Myocyte (in vitro differentiated cells): ENCODE data around the gene YBEY. TPM values are rescaled to one million over a fixed set of nuclear protein-coding genes. Genes with fewer than 3 reads are reported as not detected.

ENCODE experiments used
- DNase-seq: peaks from one replicate; pipeline ENCODE4 v3.0.0-alpha.2; 2012; ENCODE audit warnings: low read depth
- total RNA-seq: library from RNA; depleted of rRNA; stranded (reverse); fragments of >200 nt; gene quantifications from 2 replicates; pipeline ENCODE4 v1.2.3, GENCODE V29; 2014

The YBEY gene
- total RNA-seq, 1 donor from 2014 or later: 31.5 TPM

DNA sequence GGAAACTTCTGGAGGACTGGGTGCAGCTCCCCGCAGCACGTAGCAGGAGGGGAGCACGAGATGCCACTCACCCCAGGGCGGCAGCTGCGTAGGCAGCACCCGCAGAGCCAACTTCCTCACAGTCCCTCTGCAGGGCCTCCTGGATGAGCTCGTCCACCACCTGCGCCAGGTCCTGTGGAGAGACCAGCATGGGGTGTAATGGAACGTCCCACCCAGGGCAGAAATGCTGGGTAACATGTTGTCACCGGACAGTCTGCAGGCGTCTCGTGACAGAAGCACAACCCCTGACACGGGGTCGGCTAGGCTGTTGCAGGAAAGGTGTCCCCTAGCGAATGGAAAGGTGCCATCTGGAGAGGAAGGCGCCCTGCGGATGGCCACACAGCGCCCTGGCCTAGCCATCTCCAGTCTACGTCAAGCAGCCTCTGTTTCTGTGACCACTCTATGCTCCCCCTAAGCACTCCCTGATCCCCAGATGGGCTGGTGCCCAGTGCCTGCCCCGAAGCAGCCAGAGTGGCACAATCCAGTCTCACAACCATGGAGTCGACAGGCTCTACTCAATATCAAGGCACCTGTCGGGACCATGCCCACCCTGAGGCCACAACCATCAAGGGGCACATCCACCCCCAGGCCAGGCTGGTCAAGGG is 22.0 kb upstream of the YBEY start:
- DNase-seq: no peak

DNA sequence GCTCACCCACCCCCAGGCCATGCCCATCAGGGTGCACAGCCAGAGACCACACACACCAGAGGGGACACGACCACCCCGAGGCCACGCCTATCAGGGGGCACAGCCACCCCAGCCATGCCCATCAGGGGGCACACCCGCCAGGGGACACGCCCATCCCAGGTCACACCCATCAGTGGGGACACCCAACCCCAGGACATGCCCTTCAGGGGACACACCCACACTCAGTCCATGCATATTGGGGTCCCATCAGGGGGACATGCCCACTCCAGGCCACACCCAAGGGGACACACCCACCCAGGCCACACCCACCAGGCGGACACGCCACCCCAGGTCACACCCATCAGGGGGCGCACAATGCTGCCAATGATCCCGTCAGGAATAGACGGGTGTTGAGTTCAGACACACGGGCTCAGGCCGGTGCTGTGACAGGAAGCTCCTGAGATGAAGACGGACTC is 21.4 kb upstream of the YBEY start:
- no peak for DNase-seq

DNA sequence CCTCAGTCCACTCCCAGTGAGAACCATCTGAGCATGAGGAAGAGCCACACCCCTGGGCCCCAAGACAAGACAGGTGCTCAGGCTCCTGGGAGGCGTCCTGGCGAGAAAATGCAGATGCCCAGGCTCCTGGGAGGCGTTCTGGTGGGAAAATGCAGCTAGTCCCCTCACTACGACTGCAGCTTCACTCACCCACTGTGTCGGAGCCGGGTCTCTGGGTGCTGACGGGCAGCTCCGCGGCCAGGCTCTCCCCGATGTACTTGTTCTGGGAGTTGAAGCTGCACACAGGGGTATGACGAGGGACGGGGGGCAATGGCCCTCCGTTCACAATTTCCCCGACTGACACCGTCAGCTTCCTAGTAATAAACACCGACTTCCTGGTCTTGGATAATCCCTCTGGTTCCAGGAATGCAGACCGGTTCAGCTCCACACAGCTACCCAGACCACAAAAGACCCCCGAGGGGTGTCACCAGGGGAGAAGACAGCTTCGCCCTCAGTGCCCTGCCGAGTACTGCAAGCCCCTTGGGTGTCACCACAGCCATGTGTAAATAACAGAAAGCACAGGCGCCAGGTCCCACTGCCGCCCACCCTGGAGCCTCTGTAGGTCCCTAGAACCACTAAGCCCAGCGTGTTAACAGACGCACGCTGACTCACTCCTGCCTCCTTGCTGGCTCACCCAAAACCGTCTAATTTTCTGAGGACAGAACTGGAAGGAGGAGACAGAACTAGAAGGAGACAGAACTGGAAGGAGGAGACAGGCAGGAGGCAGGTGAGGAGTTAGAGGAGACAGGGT is 20.2 kb upstream of the YBEY start:
- no peak for DNase-seq

DNA sequence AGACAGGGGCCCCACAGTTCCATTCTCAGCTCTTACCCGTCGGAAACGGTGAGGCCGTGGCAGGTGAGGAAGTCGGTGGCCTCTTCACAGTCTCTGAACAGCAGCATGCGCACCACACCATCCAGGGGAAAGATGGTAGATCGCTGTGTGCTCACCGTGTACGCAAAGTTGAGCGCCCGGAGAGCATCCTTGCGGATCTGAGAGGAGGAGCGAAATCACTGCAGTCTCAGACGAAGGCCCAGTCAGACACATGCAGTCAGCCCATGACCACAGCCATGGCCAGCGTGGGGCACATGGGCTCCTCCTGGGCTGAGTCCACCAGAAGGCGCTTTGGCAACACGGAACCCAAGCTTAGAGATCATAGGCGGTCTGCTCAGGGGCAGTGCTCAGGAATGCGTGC is 19.2 kb upstream of the YBEY start:
- DNase-seq: no peak

DNA sequence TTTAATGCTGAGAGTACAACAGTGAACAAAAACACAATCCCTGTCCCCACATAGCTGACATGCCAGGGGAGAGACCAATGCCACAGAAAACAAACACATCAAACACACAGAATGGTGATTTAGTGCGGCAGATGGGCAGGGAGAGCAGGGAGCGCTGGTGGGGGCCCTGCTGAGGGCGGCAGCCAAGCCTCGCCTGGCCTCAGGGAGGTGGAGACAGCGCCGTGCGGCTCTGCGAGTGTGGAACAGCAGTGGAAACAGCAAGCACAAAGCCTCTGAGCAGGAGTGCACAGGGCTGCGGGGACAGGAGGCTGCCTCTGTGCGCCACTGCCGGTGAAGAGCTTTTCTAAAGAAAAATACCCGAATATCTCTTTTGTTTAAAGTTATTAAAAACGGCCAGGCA is 17.8 kb upstream of the YBEY start:
- DNase-seq: no peak

DNA sequence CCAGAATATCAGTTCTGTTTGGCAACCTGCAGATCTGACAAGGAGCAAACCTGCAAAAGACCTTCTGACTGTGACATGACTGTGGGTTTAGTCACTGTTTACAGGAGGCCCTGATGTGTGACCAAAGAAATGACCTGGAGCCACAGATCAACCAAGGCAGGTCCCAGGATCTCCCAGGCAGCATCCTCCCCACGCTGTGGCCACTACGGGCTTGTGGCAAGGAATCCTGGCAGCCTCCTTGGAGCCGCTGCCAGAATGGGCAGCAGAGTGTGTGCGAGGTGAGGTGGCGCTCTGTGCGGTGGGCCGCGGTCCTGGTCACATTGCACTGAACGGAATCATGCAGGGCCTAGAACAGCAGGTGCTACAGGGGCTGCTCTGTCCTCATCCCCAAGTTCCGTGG is 16.7 kb upstream of the YBEY start:
- peak; percentile 11 for DNase-seq

DNA sequence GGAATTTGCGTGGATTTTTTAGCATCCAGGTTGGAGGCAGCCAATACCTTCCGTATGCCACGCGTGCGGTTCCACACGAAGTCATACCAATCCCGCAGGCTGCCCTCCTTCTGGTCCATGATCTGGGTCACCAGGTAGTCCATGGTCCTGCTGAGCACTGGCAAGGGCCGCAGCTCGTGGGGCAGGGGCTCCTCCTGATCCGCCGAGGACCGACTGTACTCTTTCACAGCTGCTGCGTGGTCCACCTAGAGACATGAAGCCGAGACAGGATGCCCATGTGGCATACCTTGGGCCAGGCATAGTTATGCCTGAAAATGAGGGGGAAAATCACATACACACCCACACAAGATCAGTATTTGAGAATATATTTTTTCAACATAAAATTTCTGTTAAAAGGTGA is 12.8 kb upstream of the YBEY start:
- DNase-seq: no peak

DNA sequence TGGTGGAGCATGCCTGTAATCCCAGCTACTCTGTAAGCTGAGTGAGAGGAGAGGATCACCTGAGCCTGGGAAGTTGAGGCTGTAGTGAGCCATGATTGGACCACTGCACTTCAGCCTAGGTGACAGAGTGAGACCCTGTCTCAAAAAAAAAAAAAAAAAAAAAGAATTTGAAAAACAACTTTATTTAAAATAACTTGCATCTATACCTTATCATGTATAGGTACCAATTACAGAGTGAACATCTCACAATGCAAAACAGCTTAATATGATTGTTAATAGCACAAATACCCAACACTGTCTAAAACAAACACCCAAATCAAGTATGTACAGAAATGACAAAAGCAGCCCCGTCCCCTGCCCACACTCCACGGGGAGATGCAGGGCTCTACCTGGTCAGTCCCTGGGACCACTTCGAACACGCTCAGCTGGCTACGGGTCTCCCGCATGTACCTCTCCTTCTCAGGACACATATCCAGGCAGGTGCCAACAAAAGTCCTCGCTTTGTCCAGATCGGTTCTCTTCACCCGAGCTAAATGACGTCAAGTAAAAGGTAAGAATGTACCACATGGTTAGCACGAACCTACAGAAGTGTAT is 11.2 kb upstream of the YBEY start:
- DNase-seq: no peak

DNA sequence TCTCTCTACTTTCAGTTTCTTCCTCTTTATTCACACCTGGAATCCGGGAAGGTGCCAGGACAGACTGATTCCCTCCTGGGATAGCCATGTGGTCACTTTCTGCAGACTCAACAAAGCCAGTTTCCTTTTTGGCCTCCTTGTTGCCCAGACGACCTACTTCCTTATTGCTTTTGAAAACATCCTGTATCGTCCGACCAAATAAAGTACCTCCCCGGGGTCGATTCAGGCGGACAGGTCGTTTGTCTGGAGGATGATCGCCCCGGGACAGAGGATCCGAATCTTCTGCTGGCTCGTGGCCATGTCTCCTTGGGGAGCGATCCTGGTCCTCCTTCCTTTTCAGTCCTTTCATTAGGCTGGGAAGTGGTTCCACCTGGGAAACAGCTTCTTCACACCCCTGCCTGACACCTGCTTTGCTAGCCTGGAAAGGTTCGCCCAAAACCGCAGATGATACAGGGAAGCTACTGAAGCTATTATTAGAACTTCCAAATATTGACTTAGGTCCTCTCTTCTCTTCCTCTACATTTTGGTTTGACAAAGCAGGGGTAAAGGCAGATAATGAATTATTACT is 2.0 kb upstream of the YBEY start:
- DNase-seq: no peak

DNA sequence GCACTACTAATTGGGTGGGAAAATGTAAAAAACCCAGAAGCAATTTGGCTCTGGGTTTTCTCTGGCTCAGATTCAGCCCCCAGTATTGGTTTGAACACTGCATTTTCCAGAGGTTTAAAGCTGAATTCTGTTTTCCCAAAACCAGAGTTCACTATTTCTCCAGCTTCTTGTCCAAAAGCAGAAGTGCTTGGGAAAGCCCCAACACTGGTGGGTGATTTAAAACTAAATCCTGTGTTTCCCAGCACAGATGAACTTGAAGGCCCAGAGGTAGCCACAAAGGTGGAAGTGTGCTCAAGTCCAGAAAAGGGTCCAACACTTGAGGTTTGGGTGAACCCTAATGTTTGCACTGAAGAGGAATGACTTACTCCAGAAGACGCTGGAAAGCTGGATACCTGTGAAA is 1.4 kb upstream of the YBEY start:
- no peak for DNase-seq

DNA sequence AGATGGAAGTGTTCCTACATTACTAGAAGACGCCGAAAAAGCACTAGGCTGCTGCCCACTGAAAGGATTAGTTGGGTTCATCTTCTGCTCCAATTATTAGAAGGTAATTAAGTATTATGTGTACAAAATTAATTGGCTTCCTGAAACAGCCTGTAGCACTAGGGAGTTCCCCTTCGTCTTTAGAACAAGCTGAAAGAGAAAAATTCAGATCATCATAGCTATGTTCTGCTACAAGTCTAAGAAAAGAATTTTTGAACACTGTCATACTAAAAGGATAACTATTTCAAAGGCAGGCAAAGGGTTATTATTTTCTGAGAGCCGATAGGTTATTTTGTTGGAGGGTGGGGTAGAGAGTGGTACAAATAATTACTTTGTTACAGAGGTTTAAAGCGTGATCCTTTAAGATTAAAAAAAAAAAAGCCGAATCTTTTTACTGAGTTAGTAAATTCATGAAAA is 908 bp upstream of the YBEY start, which contains the start of gene MCM3AP:
Gene MCM3AP, minus strand, starts transcription at position 406 of the 456 bp plus-strand sequence. Its CDS starts 325 bp downstream, at position 81.
- no peak for DNase-seq

DNA sequence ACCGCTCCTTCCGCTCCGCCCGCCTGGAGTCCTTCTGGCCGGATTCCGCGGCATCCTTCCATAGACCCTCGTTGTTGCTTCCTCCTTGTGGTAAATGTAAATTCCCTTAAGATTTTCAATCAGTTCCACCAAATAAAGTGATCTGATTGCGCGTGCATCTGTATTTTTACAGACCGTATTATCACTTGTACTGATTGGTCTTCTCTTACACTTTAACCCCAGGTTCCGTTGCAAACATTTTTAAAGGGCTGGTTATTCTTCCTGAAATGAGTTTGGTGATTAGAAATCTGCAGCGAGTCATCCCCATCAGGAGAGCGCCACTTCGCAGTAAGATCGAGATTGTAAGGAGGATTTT is 483 bp downstream of the YBEY start:
- no peak for DNase-seq

DNA sequence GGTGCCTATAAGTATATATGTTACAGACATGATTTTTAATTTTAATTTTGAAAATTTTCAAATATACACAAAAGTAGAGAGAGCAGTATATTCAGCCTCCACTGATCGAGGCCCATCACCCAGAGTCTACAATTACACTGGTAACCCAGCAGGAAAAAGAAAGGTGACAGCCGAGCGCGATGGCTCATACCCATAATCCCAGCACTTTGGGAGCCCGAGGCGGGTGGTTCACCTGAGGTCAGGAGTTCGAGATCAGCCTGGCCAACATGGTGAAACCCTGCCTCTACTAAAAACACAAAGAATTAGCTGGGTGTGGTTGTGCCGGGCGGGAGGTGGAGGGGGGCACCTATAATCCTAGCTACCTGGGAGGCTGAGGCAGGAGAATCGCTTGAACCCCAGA is 1.4 kb downstream of the YBEY start:
- no peak for DNase-seq

DNA sequence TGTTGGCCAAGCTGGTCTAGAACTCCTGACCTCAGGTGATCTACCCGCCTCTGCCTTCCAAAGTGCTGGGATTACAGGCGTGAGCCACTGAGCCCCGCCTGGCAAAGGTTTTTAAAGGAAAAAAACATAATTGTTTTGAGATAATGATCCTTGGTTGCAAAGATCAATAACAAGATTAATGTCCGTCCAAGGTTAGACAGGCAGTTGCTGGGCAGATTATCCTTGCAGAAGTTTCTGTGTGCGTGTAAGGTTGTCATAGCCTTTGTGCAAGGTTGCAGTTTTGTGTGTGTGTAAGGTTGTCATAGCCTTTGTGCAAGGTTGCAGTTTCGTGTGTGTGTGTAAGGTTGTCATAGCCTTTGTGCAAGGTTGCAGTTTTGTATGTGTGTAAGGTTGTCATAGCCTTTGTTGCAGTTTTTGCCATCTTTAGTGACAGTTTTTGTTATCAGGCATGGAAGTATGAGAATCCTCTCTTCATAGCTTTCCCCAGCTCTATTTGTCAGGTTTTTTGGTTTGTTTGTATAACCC is 3.6 kb downstream of the YBEY start:
- no peak for DNase-seq

DNA sequence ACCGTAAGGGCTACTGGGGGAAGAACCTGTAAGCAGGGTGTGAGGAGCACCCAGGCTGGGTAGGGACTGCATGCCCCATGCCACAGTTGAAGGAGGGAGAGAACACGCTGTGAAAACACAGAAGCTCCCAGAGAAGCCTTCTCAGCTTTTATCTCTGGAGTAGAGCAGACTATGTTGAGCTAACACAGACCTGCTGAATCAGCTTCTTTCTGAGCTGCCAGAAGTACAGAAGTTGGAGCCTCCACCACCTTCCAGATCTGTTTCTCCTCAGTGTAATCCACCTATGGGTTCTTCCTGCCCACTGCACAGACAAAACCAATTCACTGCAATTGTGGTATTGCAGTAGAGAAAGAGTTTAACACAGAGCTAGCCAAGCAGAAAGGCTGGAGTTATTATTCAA is 5.4 kb downstream of the YBEY start:
- no peak for DNase-seq

DNA sequence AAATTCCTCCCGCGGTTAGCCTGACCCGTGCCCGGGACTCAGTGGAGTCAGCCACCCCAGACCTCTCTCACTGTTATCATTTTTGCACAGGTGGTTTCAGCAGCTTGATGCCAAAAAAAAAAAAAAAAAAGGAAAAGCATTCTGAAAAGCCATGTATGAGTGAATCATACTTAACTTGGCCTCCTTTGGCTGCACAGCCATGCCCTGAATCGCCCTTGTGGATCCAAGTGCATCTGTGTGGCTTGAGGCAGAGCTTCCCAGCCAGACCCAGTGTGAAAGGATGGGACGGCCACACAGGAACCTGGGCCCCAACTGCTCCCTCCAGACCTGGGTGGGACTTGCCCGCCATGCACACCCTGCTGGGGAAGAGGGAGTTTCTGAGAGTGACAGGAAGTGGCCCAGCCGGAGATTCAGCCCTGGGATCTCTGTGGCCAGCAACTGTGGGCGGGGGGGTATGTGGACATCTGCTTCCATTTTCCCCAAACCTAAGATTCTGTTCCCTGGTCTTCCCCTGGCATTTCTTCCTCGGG is 8.6 kb downstream of the YBEY start:
- DNase-seq: peak; percentile 79

DNA sequence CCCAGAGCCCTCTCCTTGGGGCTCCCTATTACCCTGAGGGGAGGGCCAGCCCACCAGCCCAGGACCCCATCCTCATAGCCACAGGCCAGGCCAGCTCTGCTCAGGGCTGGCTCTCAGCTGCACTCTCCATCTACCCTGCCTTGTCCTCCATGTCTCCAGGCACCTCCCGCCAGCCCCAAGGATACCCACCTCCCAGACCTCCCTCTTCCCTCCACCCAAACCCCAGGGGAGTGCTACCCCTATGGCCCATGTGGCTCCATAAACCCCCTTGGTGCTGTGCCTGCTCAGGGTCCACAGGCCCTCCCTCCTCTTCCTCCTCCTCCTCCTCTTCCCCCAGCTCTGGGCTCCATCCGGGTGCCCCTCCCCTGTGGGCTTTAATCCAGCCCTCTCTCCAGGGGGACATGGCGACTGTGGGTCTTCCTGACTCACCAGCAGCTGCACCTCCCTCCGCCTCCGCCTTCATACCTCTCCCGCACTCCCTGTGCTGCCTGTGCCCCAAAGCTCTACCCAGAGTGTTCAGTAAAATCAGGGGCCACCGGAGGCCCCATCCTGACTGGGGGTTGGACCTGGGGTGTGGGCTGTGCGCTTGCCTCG is 9.1 kb downstream of the YBEY start:
- DNase-seq: peak; percentile 93

DNA sequence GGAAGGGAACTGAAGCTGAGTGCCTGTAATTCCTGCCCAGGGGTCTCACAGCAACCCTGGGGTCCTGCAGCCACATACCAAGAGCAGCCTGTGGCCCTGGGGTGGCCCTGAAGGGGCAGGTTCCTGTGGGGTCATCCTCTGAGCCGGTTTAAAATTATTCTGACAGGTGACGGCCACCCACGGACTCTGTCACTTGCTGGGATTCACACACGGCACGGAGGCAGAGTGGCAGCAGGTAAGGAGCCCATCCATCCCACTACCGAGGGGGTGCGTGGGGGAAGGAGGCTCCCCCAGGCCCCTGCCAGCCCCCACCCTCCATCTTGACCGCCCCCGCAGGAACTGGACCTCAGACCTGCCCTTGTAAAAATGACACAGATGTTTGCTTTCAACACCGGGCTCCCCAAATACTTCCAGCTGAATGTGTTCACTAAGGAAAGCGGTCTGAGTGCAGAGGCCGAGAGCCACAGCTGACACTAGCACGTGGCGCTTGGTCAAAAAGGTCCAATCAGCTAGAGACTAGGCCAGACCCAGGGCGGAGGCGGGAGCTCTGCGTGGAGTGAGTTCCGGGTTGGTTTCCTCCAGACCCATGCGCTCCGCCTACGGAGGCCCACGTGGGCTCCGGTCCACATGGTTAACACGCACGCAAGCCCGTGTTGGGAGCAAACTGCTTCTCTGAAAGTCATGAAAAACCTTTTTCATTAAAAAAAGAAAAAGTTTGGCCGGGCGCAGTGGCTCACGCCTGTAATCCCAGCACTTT is 10.0 kb downstream of the YBEY start:
- DNase-seq: peak; percentile 97

DNA sequence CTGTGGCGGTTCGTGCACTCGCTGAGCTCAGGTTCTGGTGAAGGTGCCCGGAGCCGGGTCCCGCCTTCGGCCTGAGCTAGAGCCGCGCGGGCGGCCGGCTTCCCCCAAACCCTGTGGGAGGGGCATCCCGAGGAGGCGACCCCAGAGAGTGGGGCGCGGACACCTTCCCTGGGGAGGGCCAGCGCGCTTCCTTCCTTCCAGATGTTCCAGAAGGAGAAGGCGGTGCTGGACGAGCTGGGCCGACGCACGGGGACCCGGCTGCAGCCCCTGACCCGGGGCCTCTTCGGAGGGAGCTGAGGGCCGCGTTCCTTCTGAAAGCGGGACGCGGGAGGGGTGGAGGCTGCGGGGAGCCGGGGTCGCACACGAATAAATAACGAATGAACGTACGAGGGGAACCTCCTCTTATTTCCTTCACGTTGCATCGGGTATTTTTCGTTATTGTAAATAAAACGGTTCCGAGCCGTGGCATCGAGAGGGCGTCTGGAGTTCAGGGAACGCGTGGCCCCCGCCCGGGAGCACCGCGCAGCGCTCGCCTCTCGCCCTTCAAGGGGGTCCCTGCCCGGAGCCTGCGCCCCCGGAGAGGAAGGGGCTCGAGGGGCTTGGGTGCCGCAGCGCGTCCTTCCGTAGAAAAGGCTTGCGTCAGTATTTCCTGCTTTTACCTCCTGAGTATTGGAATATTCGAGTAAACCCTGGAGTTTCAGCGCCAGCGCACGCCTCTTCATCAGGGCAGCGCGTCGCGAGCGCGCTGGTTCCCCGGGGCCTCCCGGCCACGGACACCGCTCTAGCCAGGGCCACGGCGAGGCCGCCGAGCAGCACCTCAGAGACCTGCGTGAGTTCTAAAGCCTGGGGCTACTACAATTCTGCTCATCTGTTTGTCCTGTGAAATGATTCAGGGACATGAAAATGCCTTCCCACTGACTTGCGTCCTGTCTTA is 11.5 kb downstream of the YBEY start:
- DNase-seq: no peak
